SK-N-SH (cell line): ENCODE results near the gene ZNF469.

Source experiments
- EP300 ChIP-seq, 2 experiments: IDR thresholded peaks; 2 replicates each; pipeline versions ENCODE4 v1.4.0 to v1.6.1; 2012; ENCODE audit warnings: borderline replicate concordance in 1 of 2, low read depth in 1 of 2, low read length in 1 of 2
- EZH2phosphoT487 ChIP-seq: fragments of 200-600 bp; sonication (generic); IDR thresholded peaks from 2 replicates; pipeline ENCODE4 v1.6.1; 2017; ENCODE audit warnings: low read depth, mixed run types, mild to moderate bottlenecking, antibody characterized with exemption, moderate library complexity, borderline replicate concordance
- FOXJ3 ChIP-seq: sonication (generic); formaldehyde crosslinking; IDR thresholded peaks from 2 replicates; pipeline ENCODE4 v1.5.1; 2020; ENCODE audit warnings: mild to moderate bottlenecking, missing genetic modification reagents
- POLR2AphosphoS5 ChIP-seq: IDR thresholded peaks from 2 replicates; pipeline ENCODE4 v1.6.1; 2012; ENCODE audit warnings: low read depth, low read length
- YY1 ChIP-seq: IDR thresholded peaks from 2 replicates; pipeline ENCODE4 v1.4.0; 2012; ENCODE audit warnings: low read depth, mild to moderate bottlenecking
- TF ChIP-seq, protein P1 (sequence below): fragments of 200-600 bp; sonication (generic); IDR thresholded peaks from 2 replicates; pipeline ENCODE4 v1.6.1; 2017; ENCODE audit warnings: antibody characterized with exemption, mild to moderate bottlenecking, moderate library complexity
- TF ChIP-seq, protein P2 (sequence below): IDR thresholded peaks from 2 replicates; pipeline ENCODE4 v1.4.0; 2012; ENCODE audit warnings: low read depth, borderline replicate concordance

DNA sequence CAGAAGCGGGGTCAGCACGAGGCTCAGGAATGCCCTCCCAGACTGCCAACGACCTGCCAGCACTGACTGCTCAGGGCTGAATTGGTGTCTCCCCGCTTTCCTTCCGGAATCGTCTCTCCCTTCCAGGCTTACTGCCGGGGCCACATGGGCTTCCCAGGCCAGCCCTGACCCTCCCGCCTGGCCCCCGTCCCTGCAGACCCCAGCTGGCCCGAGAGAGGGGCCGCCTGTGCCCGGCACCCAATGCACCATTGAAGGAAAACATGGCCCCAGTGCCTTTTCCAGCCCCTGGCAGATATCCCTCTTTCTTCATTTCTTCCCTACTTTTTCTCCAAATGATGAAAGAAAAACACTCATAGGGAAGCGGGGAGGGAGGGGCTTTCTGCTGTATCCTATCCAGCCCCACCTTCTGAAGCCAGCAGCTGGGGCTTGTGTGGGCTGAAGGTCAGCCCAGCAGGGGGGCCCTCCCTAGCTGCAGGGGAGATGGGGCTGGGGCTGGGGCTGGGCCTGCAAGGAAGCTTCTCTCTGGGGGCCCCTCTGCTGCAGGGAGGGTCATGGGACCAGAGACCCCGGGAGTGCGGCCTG lies 25.9 kb downstream of the ZNF469 start:
- TF ChIP-seq, protein P1, sequence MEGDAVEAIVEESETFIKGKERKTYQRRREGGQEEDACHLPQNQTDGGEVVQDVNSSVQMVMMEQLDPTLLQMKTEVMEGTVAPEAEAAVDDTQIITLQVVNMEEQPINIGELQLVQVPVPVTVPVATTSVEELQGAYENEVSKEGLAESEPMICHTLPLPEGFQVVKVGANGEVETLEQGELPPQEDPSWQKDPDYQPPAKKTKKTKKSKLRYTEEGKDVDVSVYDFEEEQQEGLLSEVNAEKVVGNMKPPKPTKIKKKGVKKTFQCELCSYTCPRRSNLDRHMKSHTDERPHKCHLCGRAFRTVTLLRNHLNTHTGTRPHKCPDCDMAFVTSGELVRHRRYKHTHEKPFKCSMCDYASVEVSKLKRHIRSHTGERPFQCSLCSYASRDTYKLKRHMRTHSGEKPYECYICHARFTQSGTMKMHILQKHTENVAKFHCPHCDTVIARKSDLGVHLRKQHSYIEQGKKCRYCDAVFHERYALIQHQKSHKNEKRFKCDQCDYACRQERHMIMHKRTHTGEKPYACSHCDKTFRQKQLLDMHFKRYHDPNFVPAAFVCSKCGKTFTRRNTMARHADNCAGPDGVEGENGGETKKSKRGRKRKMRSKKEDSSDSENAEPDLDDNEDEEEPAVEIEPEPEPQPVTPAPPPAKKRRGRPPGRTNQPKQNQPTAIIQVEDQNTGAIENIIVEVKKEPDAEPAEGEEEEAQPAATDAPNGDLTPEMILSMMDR, result no peak
- TF ChIP-seq FOXJ3 (CRISPR knock-in tag) (no peak), YY1 (no peak), POLR2AphosphoS5 (no peak), EP300 (IDR thresholded peaks at IDR 0.05; ENCODE audit: borderline replicate concordance in 1 of 2, low read depth in 1 of 2, low read length in 1 of 2) (no peak), EZH2phosphoT487 (no peak)
- TF ChIP-seq, protein P2, sequence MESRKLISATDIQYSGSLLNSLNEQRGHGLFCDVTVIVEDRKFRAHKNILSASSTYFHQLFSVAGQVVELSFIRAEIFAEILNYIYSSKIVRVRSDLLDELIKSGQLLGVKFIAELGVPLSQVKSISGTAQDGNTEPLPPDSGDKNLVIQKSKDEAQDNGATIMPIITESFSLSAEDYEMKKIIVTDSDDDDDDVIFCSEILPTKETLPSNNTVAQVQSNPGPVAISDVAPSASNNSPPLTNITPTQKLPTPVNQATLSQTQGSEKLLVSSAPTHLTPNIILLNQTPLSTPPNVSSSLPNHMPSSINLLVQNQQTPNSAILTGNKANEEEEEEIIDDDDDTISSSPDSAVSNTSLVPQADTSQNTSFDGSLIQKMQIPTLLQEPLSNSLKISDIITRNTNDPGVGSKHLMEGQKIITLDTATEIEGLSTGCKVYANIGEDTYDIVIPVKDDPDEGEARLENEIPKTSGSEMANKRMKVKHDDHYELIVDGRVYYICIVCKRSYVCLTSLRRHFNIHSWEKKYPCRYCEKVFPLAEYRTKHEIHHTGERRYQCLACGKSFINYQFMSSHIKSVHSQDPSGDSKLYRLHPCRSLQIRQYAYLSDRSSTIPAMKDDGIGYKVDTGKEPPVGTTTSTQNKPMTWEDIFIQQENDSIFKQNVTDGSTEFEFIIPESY, result no peak
